GM12878 (cell line): ENCODE results near the gene DUS1L. TPM values are rescaled to one million over a fixed set of nuclear protein-coding genes. Genes with fewer than 3 reads are reported as not detected.

Experiments
- ATAC-seq: fragments of 200-7000 bp; cut with Tn5 transposase; 3 replicates; pipeline ENCODE4 v1.9.1; 2020; ENCODE audit warnings: mild to moderate bottlenecking, moderate library complexity
- BruUV-seq: library from RNA; stranded (reverse); fragments of 400-500 nt; replicated peaks from 2 replicates; lab custom pipeline; 2021; lab: Mats Ljungman, UMichigan
- CTCF ChIA-PET: fragments of 300-600 bp; sonication (Branson Sonifier 250); formaldehyde crosslinking; extraction: SDS; loops from one replicate; lab custom pipeline; 2021; ENCODE audit warnings: inconsistent platforms; lab: Yijun Ruan, JAX
- POLR2A ChIA-PET: fragments of 350-600 bp; formaldehyde crosslinking; extraction: SDS; loops from one replicate; lab custom pipeline; 2021; ENCODE audit warnings: inconsistent platforms; lab: Charles Lee
- RAD21 ChIA-PET: fragments of 300-600 bp; sonication (Branson Sonifier 250); formaldehyde crosslinking; loops from one replicate; lab custom pipeline; 2023; ENCODE audit warnings: antibody characterized with exemption; ENCODE audit not compliant: unreplicated experiment; lab: Charles Lee
- SMC1A ChIA-PET: fragments of 300-600 bp; sonication (Branson Sonifier 250); formaldehyde crosslinking; loops from one replicate; lab custom pipeline; 2023; ENCODE audit not compliant: unreplicated experiment, uncharacterized antibody; lab: Charles Lee
- DNase-seq: peaks from one replicate; pipeline ENCODE4 v3.0.0-alpha.2; 2011; ENCODE audit warnings: low read depth, low spot score
- FAIRE-seq: peaks from 3 replicates; lab custom pipeline; 2011; peaks lifted over from hg19 to GRCh38; lab: Jason Lieb, UNC
- H2AFZ ChIP-seq: 2 replicates; pipeline ENCODE4 v1.6.0; 2011; ENCODE audit warnings: low read depth, low read length, control low read depth; ENCODE audit not compliant: control insufficient read depth
- H3K27ac ChIP-seq: 2 replicates; pipeline ENCODE4 v1.5.1; 2011; ENCODE audit warnings: control low read depth; ENCODE audit not compliant: control insufficient read depth, insufficient read depth
- H3K27me3 ChIP-seq, 2 experiments: replicated peaks in 1 of 2; 2 replicates each; pipeline versions ENCODE4 v1.6.0 to v1.6.1; 2011; ENCODE audit warnings: low read length in 1 of 2; ENCODE audit not compliant: control insufficient read depth in 2 of 2, insufficient read depth in 2 of 2
- H3K36me3 ChIP-seq, 2 experiments: 2 replicates each; pipeline ENCODE4 v1.5.1; 2011; ENCODE audit warnings: low read length in 1 of 2; ENCODE audit not compliant: control insufficient read depth in 2 of 2, insufficient read depth in 2 of 2
- H3K4me1 ChIP-seq: 2 replicates; pipeline ENCODE4 v1.6.1; 2011; ENCODE audit warnings: mild to moderate bottlenecking, low read length, moderate library complexity, mixed read lengths; ENCODE audit not compliant: control insufficient read depth, insufficient read depth
- H3K4me2 ChIP-seq: 2 replicates; pipeline ENCODE4 v1.6.0; 2011; ENCODE audit warnings: control low read depth; ENCODE audit not compliant: control insufficient read depth, insufficient read depth
- H3K4me3 ChIP-seq: fragments of 200-600 bp; sonication (generic); 2 replicates; pipeline ENCODE4 v1.5.1; 2016
- H3K79me2 ChIP-seq: 2 replicates; pipeline ENCODE4 v1.6.0; 2011; ENCODE audit warnings: low read length; ENCODE audit not compliant: control insufficient read depth, insufficient read depth
- H3K9ac ChIP-seq: 2 replicates; pipeline ENCODE4 v1.8.0; 2011; ENCODE audit warnings: low read length, control low read depth, mixed read lengths; ENCODE audit not compliant: control insufficient read depth, insufficient read depth
- H3K9me3 ChIP-seq: replicated peaks from 3 replicates; pipeline ENCODE4 v1.5.1; 2011; ENCODE audit warnings: mild to moderate bottlenecking, low read length; ENCODE audit not compliant: control insufficient read depth, insufficient read depth
- H4K20me1 ChIP-seq: 2 replicates; pipeline ENCODE4 v1.6.0; 2011; ENCODE audit not compliant: control insufficient read depth, insufficient read depth
- IRF3 ChIP-seq: fragments of 450-650 bp; IDR thresholded peaks from 2 replicates; pipeline ENCODE4 v1.6.1; 2014; ENCODE audit warnings: mild to moderate bottlenecking
- IRF4 ChIP-seq: IDR thresholded peaks from 2 replicates; pipeline ENCODE4 v1.6.1; 2011; ENCODE audit warnings: low read depth, low read length
- JUNB ChIP-seq: IDR thresholded peaks from 2 replicates; pipeline ENCODE4 v1.6.1; 2016; ENCODE audit warnings: antibody characterized with exemption, mild to moderate bottlenecking
- TCF7 ChIP-seq: IDR thresholded peaks from 2 replicates; pipeline ENCODE4 v1.6.1; 2014; ENCODE audit warnings: antibody characterized with exemption, borderline replicate concordance
- ZBTB11 ChIP-seq: fragments of 450-650 bp; formaldehyde crosslinking; IDR thresholded peaks from 2 replicates; pipeline ENCODE4 v1.5.0; 2022; ENCODE audit warnings: mild to moderate bottlenecking, missing genetic modification characterization
- ZNF217 ChIP-seq: fragments of 450-650 bp; IDR thresholded peaks from 2 replicates; pipeline ENCODE4 v1.6.1; 2017; ENCODE audit warnings: antibody characterized with exemption, mild to moderate bottlenecking
- WGBS: methylation state at CpG from one replicate; pipeline ENCODE4 v1.1.6; 2016; ENCODE audit warnings: low lambda C conversion rate; ENCODE audit not compliant: insufficient replicate concordance, insufficient coverage; ENCODE audit errors: missing lambda C conversion rate; 5-methylcytosine and 5-hydroxymethylcytosine counted together
- in situ Hi-C: fragments of 300-500 bp; cut with MboI; formaldehyde crosslinking; loops from 9 replicates; pipeline ENCODE4 v1.14.3; 2018; ENCODE audit warnings: mixed read lengths
- intact Hi-C: fragments of 100-400 bp; cut with micrococcal nuclease; formaldehyde crosslinking; loops from one replicate; pipeline ENCODE4 v1.14.2; 2022; ENCODE audit not compliant: unreplicated experiment
- polyA plus RNA-seq, 11 experiments: library from polyadenylated mRNA; depleted of rRNA in 4 of 11; unstranded in 6 of 11; stranded (reverse) in 5 of 11; fragments of >200 nt; fragmentation: Nextera tagmentation in 4 of 11; fragmentation: Illumina TruSeq in 1 of 11; extraction: Ambion mirVana in 4 of 11; extraction: Trizol in 1 of 11; gene quantifications; 1 replicate in 1 of 11; 2 replicates in 10 of 11; pipeline versions ENCODE4 v1.2.1 to v1.2.3, GENCODE V29; 2011 to 2016; ENCODE audit warnings: inconsistent platforms in 2 of 11, missing spikeins in 2 of 11, low read depth in 1 of 11
- total RNA-seq, 4 experiments: library from RNA; depleted of rRNA in 3 of 4; stranded (reverse); fragments of >200 nt in 3 of 4; fragmentation: Illumina TruSeq in 1 of 4; extraction: Trizol in 1 of 4; gene quantifications; 2 replicates each; pipeline versions ENCODE4 v1.2.1 to v1.2.3, GENCODE V29; 2013 to 2021

Gene DUS1L
- total and polyA plus RNA-seq, 10 of the 15 experiments (the other 5 are each of a cell fraction or from before 2014, with no cell fraction given) = 6.1 to 157 (median 44.5) TPM

- H3K9ac ChIP-seq = peak overlapping the region; percentile 84
- no peaks in the 10 kb centered on the region for H3K9me3 ChIP-seq
- 95% methylated on average over 11 of the region's 11 CpGs for WGBS
- TF ChIP-seq ZNF217 (no peak), TCF7 (no peak), IRF3 (no peak), IRF4 (no peak), JUNB (no peak), ZBTB11 (CRISPR knock-in tag) (no peak)
- peaks cover 0 to 1% of the 10 kb centered on the region in 2 experiments; a peak in 1 of 4 replicates for H3K36me3 ChIP-seq
- H3K27me3 ChIP-seq = no peaks in the 10 kb centered on the region
- peaks cover 19% of the 10 kb centered on the region for H3K79me2 ChIP-seq
- no peaks in the 10 kb centered on the region for H4K20me1 ChIP-seq
- BruUV-seq = TSS peak; percentile 74
- peak overlapping the region; percentile 87 for H3K27ac ChIP-seq
- ChIA-PET SMC1A (interaction anchor here (1.1 kb wide), 1 partner anchor 49 kb away, joined by 3 read pairs; no protein-coding TSS in a partner anchor), CTCF (no interaction called here), RAD21 (no interaction called here), POLR2A (interaction anchor here (0.5 to 1.8 kb wide), 3 partner anchors 9 to 475 kb away, joined by 3 to 7 read pairs (median 7); partner anchors contain the start of gene DCXR)
- ATAC-seq (no peak), FAIRE-seq (no peak), DNase-seq (no peak)
- in situ Hi-C loops (no loop called here), intact Hi-C loops (loop anchor here (5.0 kb wide), 1 partner anchor 47 kb away; no protein-coding TSS in a partner anchor)
- no peak overlapping the region for H2AFZ ChIP-seq
- peaks cover 25% of the 10 kb centered on the region for H3K4me1 ChIP-seq
- peak overlapping the region; percentile 88; the same call in 1 of the 2 replicates for H3K4me2 ChIP-seq
- H3K4me3 ChIP-seq = peak overlapping the region; percentile 77; the same call in 1 of the 2 replicates
Observed at GRCh38 chr17:82104797-82105416, 39.3 kb upstream of the DUS1L start.
